Vagina (tissue), 2 donors: Measurements from ENCODE around the gene SMOC1.

Experiments used
- POLR2A ChIP-seq, 2 donors: fragments of 450-650 bp; IDR thresholded peaks; one replicate each; pipeline ENCODE4 v1.6.1; 2017; ENCODE audit warnings: antibody characterized with exemption in 2 of 2, mild to moderate bottlenecking in 2 of 2, moderate library complexity in 2 of 2
- TF ChIP-seq, protein P1 (sequence below), 3 experiments: fragments of 450-650 bp in 2 of 3; fragments of 200-600 bp in 1 of 3; sonication (generic) in 1 of 3; IDR thresholded peaks; one replicate each; pipeline ENCODE4 v1.5.1; 2017 to 2019; ENCODE audit warnings: antibody characterized with exemption in 3 of 3, mild to moderate bottlenecking in 2 of 3, moderate library complexity in 2 of 3

DNA sequence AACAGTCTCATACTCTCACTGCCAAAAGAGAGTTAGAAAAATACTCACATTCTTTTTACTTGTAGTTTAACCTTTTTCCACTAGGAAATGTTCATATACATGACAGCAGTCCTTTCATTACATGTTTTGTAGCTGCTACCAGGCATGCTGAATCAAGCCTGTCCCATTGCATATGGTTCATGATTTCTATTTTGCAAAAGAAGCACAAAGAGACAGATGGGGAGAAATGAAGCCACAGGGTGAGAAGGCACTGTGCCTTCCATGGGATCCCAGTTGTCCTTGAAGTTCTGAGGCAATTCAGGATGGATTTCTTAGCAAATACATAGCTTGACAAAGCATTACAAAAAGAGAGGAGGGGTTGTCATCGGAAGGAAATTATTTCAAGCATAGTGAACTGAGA lies 89.5 kb downstream of the SMOC1 start:
- TF ChIP-seq, protein P1, sequence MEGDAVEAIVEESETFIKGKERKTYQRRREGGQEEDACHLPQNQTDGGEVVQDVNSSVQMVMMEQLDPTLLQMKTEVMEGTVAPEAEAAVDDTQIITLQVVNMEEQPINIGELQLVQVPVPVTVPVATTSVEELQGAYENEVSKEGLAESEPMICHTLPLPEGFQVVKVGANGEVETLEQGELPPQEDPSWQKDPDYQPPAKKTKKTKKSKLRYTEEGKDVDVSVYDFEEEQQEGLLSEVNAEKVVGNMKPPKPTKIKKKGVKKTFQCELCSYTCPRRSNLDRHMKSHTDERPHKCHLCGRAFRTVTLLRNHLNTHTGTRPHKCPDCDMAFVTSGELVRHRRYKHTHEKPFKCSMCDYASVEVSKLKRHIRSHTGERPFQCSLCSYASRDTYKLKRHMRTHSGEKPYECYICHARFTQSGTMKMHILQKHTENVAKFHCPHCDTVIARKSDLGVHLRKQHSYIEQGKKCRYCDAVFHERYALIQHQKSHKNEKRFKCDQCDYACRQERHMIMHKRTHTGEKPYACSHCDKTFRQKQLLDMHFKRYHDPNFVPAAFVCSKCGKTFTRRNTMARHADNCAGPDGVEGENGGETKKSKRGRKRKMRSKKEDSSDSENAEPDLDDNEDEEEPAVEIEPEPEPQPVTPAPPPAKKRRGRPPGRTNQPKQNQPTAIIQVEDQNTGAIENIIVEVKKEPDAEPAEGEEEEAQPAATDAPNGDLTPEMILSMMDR (IDR thresholded peaks at IDR 0.05) = no peak
- TF ChIP-seq POLR2A (IDR thresholded peaks at IDR 0.05) = no peak
